Germinal center (tissue), 1 donor: ENCODE data around the gene GNG7.
"Not testable (repeated sequence)": the region's sequence is repeated elsewhere in the genome, so short reads cannot be mapped to it uniquely, and the experiment has no call there.

Experiments used
- DNase-seq: peaks from one replicate; pipeline ENCODE4 v3.0.0; 2012; ENCODE audit warnings: mixed read lengths, low spot score

Gene GNG7

GRCh38 chr19:2463694-2464093, 238.8 kb downstream of the GNG7 start:
- not testable (repeated sequence) for DNase-seq

- DNase-seq: no peak
These were observed 239.7 kb downstream of the GNG7 start for GRCh38 chr19:2462635-2463421.

GRCh38 chr19:2461751-2462634, 240.5 kb downstream of the GNG7 start:
- peak; percentile 69 for DNase-seq
